ENCODE measurements around the gene GUCY2D. TPM values are rescaled to one million over a fixed set of nuclear protein-coding genes. Genes with fewer than 3 reads are reported as not detected.

GUCY2D gene
- total RNA-seq, 1 donor = not detected

DNA sequence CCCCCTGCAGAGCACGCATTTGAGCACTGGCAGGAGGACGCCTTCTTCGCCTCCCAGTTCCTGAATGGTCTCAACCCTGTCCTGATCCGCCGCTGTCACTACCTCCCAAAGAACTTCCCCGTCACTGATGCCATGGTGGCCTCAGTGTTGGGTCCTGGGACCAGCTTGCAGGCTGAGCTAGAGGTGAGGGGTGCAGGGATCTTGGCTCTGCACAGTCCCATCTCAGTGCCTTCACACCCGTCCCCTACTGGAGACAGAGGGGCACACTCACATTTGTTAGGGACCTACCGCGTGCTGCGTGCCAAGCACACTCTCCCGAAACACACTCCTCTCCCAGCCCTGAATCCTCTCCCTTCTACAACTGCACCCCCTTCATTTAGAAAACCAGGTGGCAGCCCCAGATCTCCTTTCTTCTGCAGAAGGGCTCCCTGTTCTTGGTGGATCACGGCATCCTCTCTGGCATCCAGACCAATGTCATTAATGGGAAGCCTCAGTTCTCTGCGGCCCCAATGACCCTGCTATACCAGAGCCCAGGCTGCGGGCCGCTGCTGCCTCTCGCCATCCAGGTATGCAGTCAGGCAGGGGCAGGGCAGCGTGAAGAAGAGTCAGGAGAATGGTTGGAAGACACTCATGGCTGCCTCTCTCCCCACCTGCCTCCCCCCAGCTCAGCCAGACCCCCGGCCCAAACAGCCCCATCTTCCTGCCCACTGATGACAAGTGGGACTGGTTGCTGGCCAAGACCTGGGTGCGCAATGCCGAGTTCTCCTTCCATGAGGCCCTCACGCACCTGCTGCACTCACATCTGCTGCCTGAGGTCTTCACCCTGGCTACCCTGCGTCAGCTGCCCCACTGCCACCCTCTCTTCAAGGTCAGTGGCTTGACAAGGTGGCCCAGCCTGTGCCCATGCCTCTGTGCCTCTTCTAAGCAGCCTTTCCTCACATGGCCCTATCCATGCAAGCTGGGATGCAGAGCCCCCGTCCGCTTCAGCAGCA is 42.7 kb downstream of the GUCY2D start:
- H3K27me3 ChIP-seq (ENCODE audit: insufficient read depth, low read length) = peaks cover 10% of the 10 kb centered on the region
- DNase-seq (ENCODE audit: insufficient read length, low spot score, missing footprints) = peak; percentile 47
- H3K27ac ChIP-seq (ENCODE audit: low read depth, low read length) = no peak overlapping the region
- H3K4me3 ChIP-seq (ENCODE audit: insufficient read depth, low read length) = no peak overlapping the region
- no peaks in the 10 kb centered on the region for H3K36me3 ChIP-seq (ENCODE audit: insufficient read depth, low read length)
- TF ChIP-seq, protein P1, sequence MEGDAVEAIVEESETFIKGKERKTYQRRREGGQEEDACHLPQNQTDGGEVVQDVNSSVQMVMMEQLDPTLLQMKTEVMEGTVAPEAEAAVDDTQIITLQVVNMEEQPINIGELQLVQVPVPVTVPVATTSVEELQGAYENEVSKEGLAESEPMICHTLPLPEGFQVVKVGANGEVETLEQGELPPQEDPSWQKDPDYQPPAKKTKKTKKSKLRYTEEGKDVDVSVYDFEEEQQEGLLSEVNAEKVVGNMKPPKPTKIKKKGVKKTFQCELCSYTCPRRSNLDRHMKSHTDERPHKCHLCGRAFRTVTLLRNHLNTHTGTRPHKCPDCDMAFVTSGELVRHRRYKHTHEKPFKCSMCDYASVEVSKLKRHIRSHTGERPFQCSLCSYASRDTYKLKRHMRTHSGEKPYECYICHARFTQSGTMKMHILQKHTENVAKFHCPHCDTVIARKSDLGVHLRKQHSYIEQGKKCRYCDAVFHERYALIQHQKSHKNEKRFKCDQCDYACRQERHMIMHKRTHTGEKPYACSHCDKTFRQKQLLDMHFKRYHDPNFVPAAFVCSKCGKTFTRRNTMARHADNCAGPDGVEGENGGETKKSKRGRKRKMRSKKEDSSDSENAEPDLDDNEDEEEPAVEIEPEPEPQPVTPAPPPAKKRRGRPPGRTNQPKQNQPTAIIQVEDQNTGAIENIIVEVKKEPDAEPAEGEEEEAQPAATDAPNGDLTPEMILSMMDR (IDR thresholded peaks at IDR 0.05; ENCODE audit: extremely low read depth, low read depth, low read length) = no peak
- no peaks in the 10 kb centered on the region for H3K9me3 ChIP-seq (ENCODE audit: low read depth, low read length)
- H3K4me2 ChIP-seq (ENCODE audit: insufficient read depth, low read length) = no peak overlapping the region
- peaks cover 12% of the 10 kb centered on the region for H3K4me1 ChIP-seq (ENCODE audit: insufficient read depth, low read length)
- H3K79me2 ChIP-seq (ENCODE audit: insufficient read depth, low read length) = no peaks in the 10 kb centered on the region
- no peaks in the 10 kb centered on the region for H4K20me1 ChIP-seq (ENCODE audit: insufficient read depth, low read length)
- no peak overlapping the region for H2AFZ ChIP-seq (ENCODE audit: low read length)

DNA sequence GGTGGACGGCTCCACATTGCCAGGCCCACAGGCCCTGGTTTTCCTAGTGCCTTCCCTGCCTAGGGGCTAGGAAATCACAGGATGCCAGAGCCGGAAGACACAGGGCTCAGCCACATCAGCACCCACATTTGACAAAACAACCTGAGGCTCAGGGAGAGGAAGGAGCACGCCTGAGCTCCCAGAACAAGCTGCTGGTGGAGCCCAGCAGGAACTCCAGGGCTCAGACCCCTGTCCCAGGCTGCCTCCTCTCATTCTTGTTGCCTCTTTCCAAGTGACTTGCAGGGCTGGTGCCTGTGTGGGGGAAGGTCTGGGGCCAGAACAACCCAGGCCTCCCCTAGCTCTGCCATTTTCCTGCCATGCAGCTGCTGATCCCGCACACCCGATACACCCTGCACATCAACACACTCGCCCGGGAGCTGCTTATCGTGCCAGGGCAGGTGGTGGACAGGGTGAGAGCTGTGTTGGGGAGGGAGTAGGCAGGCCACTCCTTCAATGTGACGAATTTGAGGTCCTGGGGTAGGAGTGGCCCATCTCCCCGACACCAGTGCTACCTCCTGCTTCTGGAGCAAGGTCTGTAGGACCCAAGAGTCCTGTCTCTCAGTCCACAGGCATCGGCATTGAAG is 44.0 kb downstream of the GUCY2D start:
- H3K27me3 ChIP-seq (ENCODE audit: insufficient read depth, low read length) = peaks cover 15% of the 10 kb centered on the region
- H3K4me3 ChIP-seq (ENCODE audit: insufficient read depth, low read length) = no peak overlapping the region
- peak; percentile 81 for DNase-seq (ENCODE audit: insufficient read length, low spot score, missing footprints)
- no peak overlapping the region for H3K27ac ChIP-seq (ENCODE audit: low read depth, low read length)
- H3K9me3 ChIP-seq (ENCODE audit: low read depth, low read length) = no peaks in the 10 kb centered on the region
- H3K4me2 ChIP-seq (ENCODE audit: insufficient read depth, low read length) = no peak overlapping the region
- no peaks in the 10 kb centered on the region for H4K20me1 ChIP-seq (ENCODE audit: insufficient read depth, low read length)
- no peaks in the 10 kb centered on the region for H3K36me3 ChIP-seq (ENCODE audit: insufficient read depth, low read length)
- H2AFZ ChIP-seq (ENCODE audit: low read length) = no peak overlapping the region
- H3K4me1 ChIP-seq (ENCODE audit: insufficient read depth, low read length) = peaks cover 2% of the 10 kb centered on the region
- TF ChIP-seq, protein P1 (IDR thresholded peaks at IDR 0.05; ENCODE audit: extremely low read depth, low read depth, low read length) = no peak
- no peaks in the 10 kb centered on the region for H3K79me2 ChIP-seq (ENCODE audit: insufficient read depth, low read length)

DNA sequence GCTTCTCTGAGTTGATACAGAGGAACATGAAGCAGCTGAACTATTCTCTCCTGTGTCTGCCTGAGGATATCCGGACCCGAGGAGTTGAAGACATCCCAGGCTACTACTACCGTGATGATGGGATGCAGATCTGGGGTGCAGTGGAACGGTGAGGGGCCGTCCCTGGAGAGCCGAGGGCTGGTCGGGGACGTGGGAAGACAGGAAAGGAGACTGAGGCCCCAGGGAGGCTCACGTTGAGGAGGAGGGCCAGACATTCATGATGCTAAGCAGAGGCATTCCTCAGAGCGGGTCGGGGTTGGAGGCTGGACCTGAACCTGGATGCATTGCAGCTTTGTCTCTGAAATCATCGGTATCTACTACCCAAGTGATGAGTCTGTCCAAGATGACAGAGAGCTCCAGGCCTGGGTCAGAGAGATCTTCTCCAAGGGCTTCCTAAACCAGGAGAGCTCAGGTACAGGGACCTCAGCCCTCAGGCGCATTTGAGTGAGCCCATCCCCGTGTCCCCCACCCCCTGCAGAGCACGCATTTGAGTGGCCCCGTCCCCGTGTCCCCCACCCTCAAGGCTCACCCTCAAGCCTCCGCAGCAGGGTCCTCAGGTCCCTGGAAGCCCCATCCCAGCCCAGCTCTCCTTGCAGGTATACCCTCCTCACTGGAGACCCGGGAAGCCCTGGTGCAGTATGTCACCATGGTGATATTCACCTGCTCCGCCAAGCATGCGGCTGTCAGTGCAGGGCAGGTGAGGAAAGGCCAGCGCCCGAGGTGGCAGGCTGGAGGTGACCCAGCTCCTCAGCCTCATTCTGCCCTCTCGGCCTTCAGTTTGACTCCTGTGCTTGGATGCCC is 44.7 kb downstream of the GUCY2D start:
- H3K9me3 ChIP-seq (ENCODE audit: low read depth, low read length) = no peaks in the 10 kb centered on the region
- H3K79me2 ChIP-seq (ENCODE audit: insufficient read depth, low read length) = no peaks in the 10 kb centered on the region
- no peak overlapping the region for H2AFZ ChIP-seq (ENCODE audit: low read length)
- no peaks in the 10 kb centered on the region for H3K36me3 ChIP-seq (ENCODE audit: insufficient read depth, low read length)
- no peak overlapping the region for H3K4me2 ChIP-seq (ENCODE audit: insufficient read depth, low read length)
- H3K4me3 ChIP-seq (ENCODE audit: insufficient read depth, low read length) = no peak overlapping the region
- H3K4me1 ChIP-seq (ENCODE audit: insufficient read depth, low read length) = no peaks in the 10 kb centered on the region
- no peaks in the 10 kb centered on the region for H4K20me1 ChIP-seq (ENCODE audit: insufficient read depth, low read length)
- H3K27ac ChIP-seq (ENCODE audit: low read depth, low read length) = no peak overlapping the region
- peak; percentile 49 for DNase-seq (ENCODE audit: insufficient read length, low spot score, missing footprints)
- TF ChIP-seq, protein P1 (IDR thresholded peaks at IDR 0.05; ENCODE audit: extremely low read depth, low read depth, low read length) = no peak
- H3K27me3 ChIP-seq (ENCODE audit: insufficient read depth, low read length) = peaks cover 22% of the 10 kb centered on the region
